ENCODE results near the gene AHNAK.

DNA sequence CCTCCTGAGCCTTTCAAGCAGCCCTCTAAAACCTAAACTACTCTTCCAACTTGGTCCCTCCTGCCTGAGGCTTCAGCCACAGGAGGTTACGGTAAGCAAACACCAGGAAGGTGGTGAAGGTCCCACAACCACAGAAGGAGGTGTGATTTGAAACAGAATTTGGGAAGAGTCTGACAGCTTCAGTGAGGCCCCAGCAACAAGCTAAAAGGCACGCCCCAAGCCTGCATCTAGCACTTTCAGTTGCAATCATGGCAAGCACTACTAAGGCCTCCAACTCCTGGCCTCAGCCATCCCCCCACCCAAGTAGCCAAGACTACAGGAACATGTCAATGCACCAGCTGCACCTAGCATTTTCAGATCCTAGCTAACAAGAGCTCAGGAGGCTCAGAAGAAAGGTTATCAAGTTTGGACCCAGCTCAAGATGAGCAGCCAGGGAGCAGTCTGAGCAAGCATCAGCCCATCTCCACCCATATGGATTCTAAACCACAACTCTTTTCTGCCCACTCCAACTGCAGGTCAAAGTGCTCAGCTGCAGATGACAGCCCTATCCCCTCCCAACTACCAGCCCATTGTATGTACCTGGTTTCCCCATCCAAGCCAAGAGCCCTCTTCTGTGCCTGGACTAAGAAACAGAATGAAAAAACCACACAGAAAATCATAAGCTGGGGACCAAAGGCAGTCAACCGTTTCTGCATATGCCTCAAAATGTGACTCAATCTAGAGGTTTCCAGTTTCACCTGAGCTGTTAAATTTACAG, 10.4 kb upstream of the AHNAK start:
- TF ChIP-seq, protein P1, sequence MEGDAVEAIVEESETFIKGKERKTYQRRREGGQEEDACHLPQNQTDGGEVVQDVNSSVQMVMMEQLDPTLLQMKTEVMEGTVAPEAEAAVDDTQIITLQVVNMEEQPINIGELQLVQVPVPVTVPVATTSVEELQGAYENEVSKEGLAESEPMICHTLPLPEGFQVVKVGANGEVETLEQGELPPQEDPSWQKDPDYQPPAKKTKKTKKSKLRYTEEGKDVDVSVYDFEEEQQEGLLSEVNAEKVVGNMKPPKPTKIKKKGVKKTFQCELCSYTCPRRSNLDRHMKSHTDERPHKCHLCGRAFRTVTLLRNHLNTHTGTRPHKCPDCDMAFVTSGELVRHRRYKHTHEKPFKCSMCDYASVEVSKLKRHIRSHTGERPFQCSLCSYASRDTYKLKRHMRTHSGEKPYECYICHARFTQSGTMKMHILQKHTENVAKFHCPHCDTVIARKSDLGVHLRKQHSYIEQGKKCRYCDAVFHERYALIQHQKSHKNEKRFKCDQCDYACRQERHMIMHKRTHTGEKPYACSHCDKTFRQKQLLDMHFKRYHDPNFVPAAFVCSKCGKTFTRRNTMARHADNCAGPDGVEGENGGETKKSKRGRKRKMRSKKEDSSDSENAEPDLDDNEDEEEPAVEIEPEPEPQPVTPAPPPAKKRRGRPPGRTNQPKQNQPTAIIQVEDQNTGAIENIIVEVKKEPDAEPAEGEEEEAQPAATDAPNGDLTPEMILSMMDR (IDR thresholded peaks at IDR 0.05): no peak
- TF ChIP-seq POLR2A (IDR thresholded peaks at IDR 0.05): no peak
